Muscle layer of colon (tissue), 2 donors: ENCODE results near the gene CYB561.

Experiments used
- H3K27ac ChIP-seq: one replicate; pipeline ENCODE4 v1.7.0; 2013; ENCODE audit warnings: low read depth, mild to moderate bottlenecking, low read length, moderate library complexity
- H3K27me3 ChIP-seq, 2 donors: one replicate each; pipeline ENCODE4 v1.7.0; 2013; ENCODE audit warnings: low read length in 2 of 2, mild to moderate bottlenecking in 2 of 2; ENCODE audit not compliant: insufficient read depth in 2 of 2, control insufficient read depth in 1 of 2
- H3K36me3 ChIP-seq: one replicate; pipeline ENCODE4 v1.7.0; 2013; ENCODE audit warnings: mild to moderate bottlenecking, low read length; ENCODE audit not compliant: insufficient read depth
- H3K4me1 ChIP-seq: one replicate; pipeline ENCODE4 v1.7.0; 2013; ENCODE audit warnings: mild to moderate bottlenecking, low read length; ENCODE audit not compliant: insufficient read depth
- H3K4me3 ChIP-seq, 2 donors: one replicate each; pipeline ENCODE4 v1.7.0; 2013; ENCODE audit warnings: low read length in 2 of 2, low read depth in 1 of 2, mild to moderate bottlenecking in 1 of 2, moderate library complexity in 1 of 2
- H3K9ac ChIP-seq: one replicate; pipeline ENCODE4 v1.7.0; 2013; ENCODE audit warnings: low read length
- H3K9me3 ChIP-seq: one replicate; pipeline ENCODE4 v1.7.0; 2013; ENCODE audit warnings: mild to moderate bottlenecking, low read length
- donor health status: abdominal sarcoma.
- donor health status: Adenocarcinoma of cecum.

CYB561 gene

DNA sequence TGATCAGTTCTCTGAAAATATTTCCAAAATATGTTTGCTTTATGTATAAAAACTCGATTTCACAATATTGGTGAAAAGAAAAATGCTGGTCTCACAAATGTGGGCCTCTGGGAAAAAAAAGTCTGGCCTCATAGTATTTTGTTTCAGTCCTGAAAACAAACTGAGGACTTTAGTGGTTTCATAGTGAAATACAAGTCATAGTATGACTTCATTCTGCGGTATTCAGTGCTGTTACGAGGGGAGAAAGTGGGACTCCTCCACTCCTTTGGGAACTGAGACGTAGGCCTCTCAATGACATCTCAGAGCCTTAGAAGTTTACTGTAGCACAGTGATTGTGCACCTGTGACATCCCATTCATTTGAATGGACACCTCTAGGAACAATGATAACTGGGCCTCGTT lies 56.0 kb downstream of the CYB561 start:
- H3K4me3 ChIP-seq: no peak overlapping the region
- no peaks in the 10 kb centered on the region for H3K4me1 ChIP-seq
- H3K36me3 ChIP-seq: peaks cover 4% of the 10 kb centered on the region
- no peaks in the 10 kb centered on the region for H3K9me3 ChIP-seq
- no peak overlapping the region for H3K9ac ChIP-seq
- no peak overlapping the region for H3K27ac ChIP-seq
- no peaks in the 10 kb centered on the region for H3K27me3 ChIP-seq

DNA sequence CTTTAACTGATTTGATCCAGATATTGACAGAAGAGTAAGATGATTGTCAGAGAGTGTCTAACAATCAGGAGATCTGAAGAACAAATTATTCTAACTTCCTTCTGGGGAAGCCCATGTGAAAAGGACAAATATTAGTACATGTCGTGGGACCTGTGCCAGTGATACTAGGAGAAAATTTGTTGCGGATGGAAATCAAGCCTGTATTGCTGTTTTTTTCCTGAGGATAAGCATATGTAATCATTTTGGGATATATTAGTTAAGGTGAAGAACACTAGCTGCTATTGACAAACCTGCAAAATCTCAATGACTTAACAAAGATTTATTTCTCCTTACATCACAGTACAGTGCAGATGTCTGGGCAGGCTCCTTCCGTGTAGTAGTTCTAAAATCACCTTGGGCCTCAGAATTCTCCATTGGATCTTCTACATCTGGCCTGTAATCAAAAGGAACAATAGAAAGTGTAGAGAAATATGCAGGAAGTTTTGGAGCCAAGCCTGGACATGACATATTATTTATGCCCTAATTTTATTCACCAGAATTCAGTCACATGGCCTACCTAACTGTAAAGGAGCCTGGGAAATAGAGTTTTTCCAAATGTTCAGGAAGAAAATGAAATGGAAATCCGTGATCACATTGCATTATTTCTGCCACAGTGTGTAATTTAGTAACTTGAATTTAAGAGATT lies 58.3 kb downstream of the CYB561 start:
- Histone ChIP-seq H3K27me3 (no peaks in the 10 kb centered on the region), H3K27ac (no peak overlapping the region), H3K4me3 (no peak overlapping the region), H3K9ac (no peak overlapping the region), H3K36me3 (peaks cover 4% of the 10 kb centered on the region), H3K4me1 (no peaks in the 10 kb centered on the region), H3K9me3 (no peaks in the 10 kb centered on the region)

DNA sequence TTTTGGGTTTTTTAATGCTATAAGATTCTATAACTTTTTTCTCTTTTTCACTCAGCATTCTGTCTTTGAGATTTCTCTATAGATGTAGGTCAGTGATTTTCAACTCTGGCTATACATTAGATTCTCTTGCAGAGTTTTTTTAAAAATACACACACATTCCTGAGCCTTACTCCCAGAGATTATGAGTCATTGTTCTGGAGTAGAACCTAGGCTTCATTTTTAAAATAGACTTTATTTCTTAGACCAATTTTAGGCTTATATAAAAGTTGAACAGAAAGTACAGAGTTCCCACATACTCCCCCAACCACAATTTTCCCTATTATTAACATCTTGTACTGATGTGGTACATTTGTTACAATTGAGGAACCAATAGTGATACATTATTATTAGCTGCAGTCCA lies 63.3 kb downstream of the CYB561 start:
- Histone ChIP-seq H3K27ac (no peak overlapping the region), H3K27me3 (no peaks in the 10 kb centered on the region), H3K4me3 (no peak overlapping the region), H3K9me3 (no peaks in the 10 kb centered on the region), H3K36me3 (no peaks in the 10 kb centered on the region), H3K9ac (no peak overlapping the region), H3K4me1 (no peaks in the 10 kb centered on the region)
